K562 (cell line): ENCODE data around the gene MAPKAPK3. TPM values are rescaled to one million over a fixed set of nuclear protein-coding genes. Genes with fewer than 3 reads are reported as not detected.

Experiments used
- ASH1L ChIP-seq: fragments of 450-650 bp; IDR thresholded peaks from 2 replicates; pipeline ENCODE4 v1.6.1; 2018; ENCODE audit warnings: borderline replicate concordance, mild to moderate bottlenecking, low read depth; ENCODE audit not compliant: partially characterized antibody
- CBFA2T3 ChIP-seq: fragments of 450-650 bp; IDR thresholded peaks from 2 replicates; pipeline ENCODE4 v1.6.1; 2017
- HMBOX1 ChIP-seq: sonication (generic); IDR thresholded peaks from 2 replicates; pipeline ENCODE4 v1.6.1; 2016
- JUND ChIP-seq, 2 experiments: IDR thresholded peaks; 2 replicates in 1 of 2; 3 replicates in 1 of 2; pipeline ENCODE4 v1.6.1; 2011; ENCODE audit warnings: borderline replicate concordance in 2 of 2, low read depth in 2 of 2, low read length in 2 of 2, improper control_type of control experiment in 1 of 2, missing biosample characterization in 1 of 2, missing genetic modification characterization in 1 of 2, missing genetic modification reagents in 1 of 2
- MXI1 ChIP-seq: IDR thresholded peaks from 2 replicates; pipeline ENCODE4 v1.6.1; 2011; ENCODE audit warnings: low read depth, mild to moderate bottlenecking, improper control_type of control experiment, low read length
- NFRKB ChIP-seq: fragments of 450-650 bp; IDR thresholded peaks from 2 replicates; pipeline ENCODE4 v1.6.1; 2016; ENCODE audit warnings: low read depth
- PCBP2 ChIP-seq: fragments of 200-400 bp; formaldehyde crosslinking; IDR thresholded peaks from 2 replicates; pipeline ENCODE4 v1.6.1; 2018; ENCODE audit warnings: low read length, low read depth, mild to moderate bottlenecking, moderate library complexity; ENCODE audit not compliant: poor library complexity, severe bottlenecking
- POLR3G ChIP-seq: IDR thresholded peaks from 2 replicates; pipeline ENCODE4 v1.6.1; 2011; ENCODE audit not compliant: insufficient read length, insufficient replicate concordance; ENCODE audit errors: extremely low read depth
- ZBTB26 ChIP-seq: fragments of 450-650 bp; formaldehyde crosslinking; IDR thresholded peaks from 2 replicates; pipeline ENCODE4 v1.4.0; 2022; ENCODE audit warnings: missing genetic modification characterization
- ZBTB40 ChIP-seq, 2 experiments: fragments of 450-650 bp in 1 of 2; sonication (generic) in 1 of 2; formaldehyde crosslinking in 1 of 2; IDR thresholded peaks; 2 replicates each; pipeline versions ENCODE4 v1.7.1 to v1.9.0; 2016 to 2022; ENCODE audit warnings: inconsistent platforms in 1 of 2, mild to moderate bottlenecking in 1 of 2, missing genetic modification reagents in 1 of 2
- ZBTB9 ChIP-seq: fragments of 450-650 bp; formaldehyde crosslinking; IDR thresholded peaks from 2 replicates; pipeline ENCODE4 v1.4.0; 2020; ENCODE audit warnings: mild to moderate bottlenecking, moderate library complexity
- ZNF24 ChIP-seq: fragments of 450-650 bp; IDR thresholded peaks from 2 replicates; pipeline ENCODE4 v1.6.1; 2016
- ZNF253 ChIP-seq: fragments of 250-450 bp; sonication (Bioruptor Pico); conservative IDR thresholded peaks from 2 replicates; pipeline ENCODE4 v1.6.1; 2021; ENCODE audit warnings: mild to moderate bottlenecking
- ZNF347 ChIP-seq: fragments of 450-650 bp; formaldehyde crosslinking; IDR thresholded peaks from 2 replicates; pipeline ENCODE4 v1.4.0; 2020; ENCODE audit warnings: low read depth, mild to moderate bottlenecking, moderate library complexity
- polyA plus RNA-seq, 8 experiments: library from polyadenylated mRNA; depleted of rRNA in 4 of 8; stranded (reverse) in 5 of 8; unstranded in 3 of 8; fragments of >200 nt; fragmentation: Nextera tagmentation in 2 of 8; fragmentation: Illumina TruSeq in 1 of 8; extraction: Ambion mirVana in 2 of 8; extraction: Trizol in 1 of 8; gene quantifications; 2 replicates each; pipeline versions ENCODE4 v1.2.1 to v1.2.3, GENCODE V29; 2011 to 2014; ENCODE audit warnings: inconsistent platforms in 1 of 8, missing spikeins in 1 of 8
- total RNA-seq, 7 experiments: library from RNA; depleted of rRNA in 6 of 7; stranded (reverse); fragments of >200 nt in 6 of 7; fragmentation: Illumina TruSeq in 2 of 7; extraction: Trizol in 2 of 7; gene quantifications; 2 replicates each; pipeline versions ENCODE4 v1.2.1 to v1.2.3, GENCODE V29; 2011 to 2021; ENCODE audit warnings: low replicate concordance in 1 of 7

MAPKAPK3 gene
- total and polyA plus RNA-seq, 9 of the 15 experiments (the other 6 are each of a cell fraction or from before 2014, with no cell fraction given) = 8.0 to 56.4 (median 41.2) TPM

GRCh38 chr3:50611464-50612233 lies 5.3 kb upstream of the MAPKAPK3 start, which contains the start of gene CISH (continued):
- TF ChIP-seq ZNF253 (CRISPR knock-in tag) (no peak), ZNF347 (CRISPR knock-in tag) (no peak), ASH1L (peak; percentile 66), JUND (IDR thresholded peaks at IDR 0.05; ENCODE audit: borderline replicate concordance, low read depth, low read length) (no peak; the same call in 1 of the 2 replicates), JUND (tag; IDR thresholded peaks at IDR 0.05; ENCODE audit: borderline replicate concordance, low read depth, low read length) (no peak), CBFA2T3 (peak; percentile 75), HMBOX1 (no peak), ZNF24 (no peak), NFRKB (no peak), PCBP2 (no peak), MXI1 (no peak; the same call in 1 of the 2 replicates), ZBTB40 (IDR thresholded peaks at IDR 0.05) (no peak), ZBTB40 (CRISPR knock-in tag; IDR thresholded peaks at IDR 0.05) (no peak), POLR3G (no peak), ZBTB9 (CRISPR knock-in tag) (peak; percentile 62; the same call in 1 of the 2 replicates), ZBTB26 (CRISPR knock-in tag) (no peak)
